Activated effector memory CD4-positive, alpha-beta T cell treated with anti-CD3 and anti-CD28 coated beads, Interleukin-2, amount 50 U/mL, for 16 hours (primary cell): Measurements from ENCODE around the gene SNN.

Experiments used
- DNase-seq: peaks from one replicate; pipeline ENCODE4 v3.0.0-alpha.2; 2020

SNN gene

GRCh38 chr16:11635679-11636171 lies 32.5 kb upstream of the SNN start:
- DNase-seq = no peak

- DNase-seq = no peak
Observed at GRCh38 chr16:11636172-11636721, 32.0 kb upstream of the SNN start.

DNA sequence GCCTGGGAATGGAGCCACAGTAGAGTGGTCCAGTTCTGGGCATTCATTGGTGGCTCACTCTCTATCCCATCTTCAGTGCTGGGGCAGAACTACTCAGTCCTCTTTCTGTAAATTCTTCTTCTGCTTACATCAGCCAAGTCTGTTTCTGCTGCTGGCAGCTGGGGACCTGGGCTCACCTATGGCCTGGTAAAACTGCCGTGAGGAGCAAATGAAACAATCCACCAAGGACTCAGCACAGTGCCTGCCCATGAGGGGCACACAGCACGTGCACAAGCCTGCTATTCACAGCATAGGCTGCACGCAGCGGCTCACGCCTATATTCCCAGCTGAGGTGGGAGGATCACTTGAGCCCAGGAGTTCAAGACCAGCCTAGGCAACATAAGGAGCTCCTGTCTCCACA lies 30.9 kb upstream of the SNN start:
- no peak for DNase-seq

DNA sequence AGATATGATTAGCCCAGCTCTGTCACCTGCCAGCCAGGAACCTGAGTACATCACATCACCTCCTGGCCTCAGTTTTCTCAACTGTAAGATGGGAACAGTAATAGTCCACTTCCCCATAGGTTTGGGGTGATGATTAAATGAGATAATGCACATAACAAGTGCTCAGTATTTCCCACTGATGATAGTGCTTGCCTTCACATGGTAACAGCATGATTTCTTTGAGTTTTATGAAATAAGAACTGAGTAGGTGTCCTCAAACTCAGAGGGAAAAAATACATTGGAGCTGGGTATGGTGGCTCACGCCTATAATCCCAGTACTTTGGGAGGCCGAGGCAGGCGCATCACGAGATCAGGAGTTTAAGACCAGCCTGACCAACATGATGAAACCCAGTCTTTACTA lies 30.1 kb upstream of the SNN start:
- DNase-seq = no peak

DNA sequence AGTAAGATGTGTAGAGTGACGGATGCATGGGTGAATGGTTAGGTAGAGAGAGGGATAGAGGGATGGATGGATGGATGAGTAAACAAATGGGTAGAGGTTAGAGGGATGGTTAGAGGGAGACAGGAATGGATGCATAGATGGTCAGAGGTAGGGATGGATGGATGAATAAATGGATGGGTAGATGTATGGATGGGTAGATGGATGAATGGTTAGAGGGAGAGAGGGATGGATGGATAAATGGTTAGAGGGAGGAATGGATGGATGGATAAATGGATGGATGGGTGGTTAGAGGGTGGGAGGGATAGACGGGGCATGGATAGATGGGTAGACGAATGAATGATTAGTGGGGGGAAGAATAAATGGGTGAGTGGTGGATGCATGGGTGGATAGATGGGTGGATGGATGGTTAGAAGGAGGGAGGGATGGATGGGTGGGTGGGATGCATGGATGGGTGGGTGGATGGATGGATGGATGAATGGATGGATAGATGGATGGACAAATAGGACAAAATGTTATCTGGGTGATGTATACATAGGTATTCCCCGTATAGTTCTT lies 29.2 kb upstream of the SNN start:
- DNase-seq = no peak

DNA sequence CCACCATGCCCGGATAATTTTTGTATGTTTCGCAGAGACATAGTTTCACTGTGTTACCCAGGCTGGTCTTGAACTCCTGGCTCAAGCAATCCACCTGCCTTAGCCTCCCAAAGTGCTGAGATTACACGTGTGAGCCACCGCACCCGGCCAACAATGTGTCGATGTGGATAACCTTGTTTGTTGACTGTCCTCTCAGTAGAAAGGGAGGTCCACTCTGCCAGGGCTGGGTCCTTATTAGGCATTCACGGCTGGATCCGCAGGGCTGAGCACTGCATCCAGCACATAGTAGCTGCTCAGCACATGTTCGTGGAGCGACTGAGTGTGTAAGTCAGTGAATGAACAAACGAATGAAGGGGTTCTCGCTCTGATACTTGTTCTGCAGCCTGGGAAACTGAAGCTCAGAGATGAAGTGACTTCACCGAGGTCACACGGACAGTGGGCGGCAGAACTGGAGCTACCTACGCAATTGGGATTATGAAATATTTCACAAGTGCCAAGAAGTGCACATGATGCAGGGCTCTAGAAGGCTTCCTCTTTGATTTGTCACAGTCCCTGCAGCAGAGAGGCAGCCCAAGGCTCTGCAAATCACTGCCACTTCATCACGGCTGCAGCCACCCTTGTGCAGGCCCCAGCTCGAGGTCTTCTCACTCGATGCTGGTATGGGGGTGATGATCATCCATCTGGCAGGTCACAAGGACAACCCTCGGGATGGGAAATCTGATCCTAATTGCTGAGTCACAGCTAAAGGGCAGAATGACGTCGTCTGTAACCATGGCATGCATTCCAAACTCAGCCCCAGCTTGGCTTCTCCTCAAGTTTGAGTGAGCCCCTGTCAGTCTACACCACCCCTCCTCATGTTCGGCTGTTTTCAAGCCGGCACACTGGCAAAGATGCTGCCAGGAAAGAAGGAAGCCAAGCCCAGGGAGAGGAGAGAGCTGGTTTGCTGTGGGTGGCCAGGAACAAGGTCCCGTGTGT lies 28.0 kb upstream of the SNN start:
- DNase-seq = no peak

DNA sequence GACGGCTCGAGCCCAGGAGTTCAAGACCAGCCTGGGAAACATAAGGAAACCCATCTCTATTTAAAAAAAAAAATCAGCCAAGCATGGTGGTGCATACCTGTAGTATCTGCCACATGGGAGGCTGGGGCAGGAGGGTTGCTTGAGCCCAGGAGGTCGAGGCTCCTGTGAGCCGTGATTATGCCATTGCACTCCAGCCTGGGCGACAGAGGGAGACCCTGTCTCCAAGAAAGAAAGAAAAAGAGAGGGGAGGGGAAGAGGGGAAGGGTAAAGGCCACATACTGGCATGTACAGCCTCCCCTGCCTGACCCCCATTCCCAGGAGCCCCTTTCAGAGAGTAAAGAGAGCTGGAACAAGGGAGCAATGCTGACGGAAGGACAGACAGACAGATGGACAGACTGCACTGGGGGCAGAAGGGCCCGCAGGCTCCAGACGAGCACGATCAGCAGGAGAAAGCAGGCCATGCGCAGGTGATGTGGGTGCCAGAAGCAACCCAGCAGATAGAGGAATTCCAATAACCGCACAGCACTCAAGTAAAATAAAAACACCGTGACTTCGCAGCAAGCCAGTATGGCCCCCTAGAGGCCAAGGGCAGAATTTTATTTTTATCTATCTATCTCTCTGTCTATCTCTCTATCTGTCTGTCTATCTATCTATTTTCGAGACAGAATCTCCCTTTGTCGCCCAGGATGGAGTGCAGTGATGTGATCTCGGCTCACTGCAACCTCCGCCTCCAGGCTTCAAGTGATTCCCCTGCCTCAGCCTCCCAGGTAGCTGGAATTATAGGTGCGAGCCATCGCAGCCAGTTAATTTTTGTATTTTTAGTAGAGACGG lies 27.1 kb upstream of the SNN start:
- no peak for DNase-seq

DNA sequence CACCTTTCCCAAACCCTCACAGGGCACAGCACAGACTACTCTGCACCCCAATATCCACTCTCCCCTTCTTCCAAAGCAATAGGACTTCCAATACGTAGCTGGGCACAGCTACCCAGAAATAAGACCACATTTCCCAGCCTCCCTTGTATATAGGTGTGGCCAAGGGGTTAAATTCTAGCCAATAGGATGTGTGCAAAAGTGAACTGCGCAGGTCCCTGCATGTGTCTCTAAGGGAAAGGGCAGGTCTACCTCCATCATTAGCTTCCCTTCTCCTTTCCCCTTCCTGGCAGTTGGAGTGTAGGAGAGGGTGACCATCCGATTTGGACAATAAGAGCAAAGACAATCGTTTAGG lies 25.5 kb upstream of the SNN start:
- no peak for DNase-seq

DNA sequence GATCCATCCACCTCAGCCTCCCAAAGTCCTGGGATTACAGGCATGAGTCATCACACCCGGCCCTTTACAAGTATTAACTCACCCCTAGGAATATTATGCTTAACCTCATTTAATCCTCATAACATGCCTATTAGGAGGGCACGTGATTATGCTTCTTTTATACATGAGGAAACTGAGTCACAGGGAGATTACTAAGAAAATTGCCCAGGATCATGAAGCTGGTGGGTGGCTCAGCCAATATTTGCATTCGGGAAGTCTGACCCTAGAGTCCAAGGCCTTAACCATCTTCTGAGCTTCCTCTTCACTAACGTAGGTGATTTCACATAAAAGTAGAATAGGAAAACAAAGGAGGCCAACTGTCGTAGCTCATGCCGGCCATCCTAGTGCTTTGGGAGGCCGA lies 19.0 kb upstream of the SNN start:
- DNase-seq = no peak

- DNase-seq = no peak
Observed at GRCh38 chr16:11650641-11651591, 17.3 kb upstream of the SNN start.

GRCh38 chr16:11651796-11652195 lies 16.5 kb upstream of the SNN start:
- no peak for DNase-seq

DNA sequence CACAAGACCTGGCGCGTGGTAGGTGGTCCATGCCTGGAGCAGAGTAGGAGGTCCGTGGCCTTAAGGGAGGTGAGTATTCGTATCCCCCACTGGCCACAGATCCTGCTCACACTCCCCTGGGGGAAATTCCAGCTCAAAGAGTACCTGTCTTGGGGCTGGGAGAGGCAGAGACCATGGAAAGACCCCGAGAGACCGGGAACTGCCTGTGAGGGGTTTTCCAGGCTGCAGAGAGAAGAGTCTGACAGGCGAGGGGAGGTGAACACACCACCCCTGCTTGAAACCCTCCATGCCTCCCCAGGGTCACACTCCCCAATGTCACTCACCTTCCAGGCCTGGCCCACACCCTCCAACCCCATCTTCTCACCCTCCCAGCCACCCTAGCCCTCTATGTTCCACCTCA lies 12.6 kb upstream of the SNN start:
- DNase-seq = no peak

- DNase-seq = no peak
Observed at GRCh38 chr16:11657556-11657955, 10.7 kb upstream of the SNN start.

DNA sequence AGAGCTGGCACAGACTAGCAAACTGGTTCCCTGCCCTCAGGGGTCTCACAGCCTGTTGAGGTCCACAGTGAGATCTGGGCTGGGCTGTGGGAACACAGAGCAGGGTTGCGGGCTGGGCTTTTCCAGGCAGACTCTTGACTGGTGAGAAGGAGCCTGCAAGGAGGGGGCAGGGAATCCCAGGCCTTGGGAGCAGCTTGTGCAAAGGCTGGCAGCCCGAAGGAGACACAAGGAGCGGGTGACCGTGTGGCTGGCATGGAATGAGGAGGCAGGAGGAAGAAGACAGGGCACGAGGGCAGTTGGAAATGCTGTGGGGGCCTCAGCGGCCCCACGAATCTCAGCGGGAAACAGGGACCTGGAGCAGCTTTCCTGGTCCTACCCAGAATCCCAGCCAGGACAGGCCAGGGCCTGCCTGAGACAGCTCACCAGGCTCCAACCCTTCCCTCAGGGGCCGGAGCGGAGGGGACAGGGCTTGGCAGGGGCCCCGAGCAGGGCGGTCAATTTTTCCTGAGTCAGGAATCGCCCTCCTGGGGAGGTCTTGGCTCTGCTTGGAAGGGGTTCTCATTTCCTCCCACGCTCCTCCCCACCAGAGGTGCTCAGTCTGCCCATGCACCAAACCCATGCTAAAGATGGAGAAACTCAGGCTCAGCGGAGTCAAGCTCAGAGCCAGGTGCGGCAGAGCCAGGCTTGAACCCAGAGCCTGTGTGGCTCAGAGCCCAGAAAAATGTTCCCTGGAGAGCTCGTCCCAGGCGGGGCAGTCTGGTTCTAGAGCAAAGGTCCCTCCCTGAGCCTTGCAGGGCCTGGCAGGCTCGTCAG lies 9.2 kb upstream of the SNN start:
- no peak for DNase-seq

DNA sequence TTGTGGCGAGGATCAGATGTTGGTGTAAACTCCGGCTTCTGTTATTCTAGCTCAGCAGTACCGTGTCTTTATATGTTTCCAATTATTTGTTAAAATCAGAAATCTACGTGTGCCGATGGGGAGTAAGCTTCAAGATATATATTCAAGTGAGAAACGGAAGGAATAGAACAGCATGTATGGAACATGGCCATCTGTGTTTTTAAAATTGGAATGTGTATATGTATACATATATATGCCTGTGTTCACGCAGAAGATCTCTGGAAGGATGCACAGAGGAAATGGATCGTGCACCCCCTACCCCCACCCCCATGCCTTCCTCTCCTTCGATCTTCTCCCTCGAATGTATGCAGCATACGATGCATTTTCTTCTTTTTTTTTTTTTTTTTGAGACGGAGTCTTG lies 7.7 kb upstream of the SNN start:
- no peak for DNase-seq

DNA sequence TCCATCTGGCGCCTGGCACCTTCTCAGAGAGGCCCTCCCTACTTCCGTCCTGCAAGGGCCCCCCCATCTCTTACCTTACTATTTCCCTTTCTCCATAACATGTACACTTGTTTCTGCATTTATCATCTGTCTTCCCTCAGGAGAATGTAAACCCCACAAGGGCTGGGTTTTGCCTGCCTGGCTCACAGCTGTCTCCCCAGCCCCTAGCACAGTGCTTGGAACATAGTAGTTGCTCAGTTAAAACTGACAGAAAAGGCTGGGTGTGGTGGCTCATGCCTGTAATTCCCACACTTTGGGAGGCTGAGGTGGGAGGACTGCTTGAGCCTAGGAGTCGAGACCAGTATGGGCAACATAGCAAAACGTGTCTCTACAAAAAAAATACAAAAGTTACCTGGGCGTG lies 5.7 kb upstream of the SNN start:
- DNase-seq = no peak

DNA sequence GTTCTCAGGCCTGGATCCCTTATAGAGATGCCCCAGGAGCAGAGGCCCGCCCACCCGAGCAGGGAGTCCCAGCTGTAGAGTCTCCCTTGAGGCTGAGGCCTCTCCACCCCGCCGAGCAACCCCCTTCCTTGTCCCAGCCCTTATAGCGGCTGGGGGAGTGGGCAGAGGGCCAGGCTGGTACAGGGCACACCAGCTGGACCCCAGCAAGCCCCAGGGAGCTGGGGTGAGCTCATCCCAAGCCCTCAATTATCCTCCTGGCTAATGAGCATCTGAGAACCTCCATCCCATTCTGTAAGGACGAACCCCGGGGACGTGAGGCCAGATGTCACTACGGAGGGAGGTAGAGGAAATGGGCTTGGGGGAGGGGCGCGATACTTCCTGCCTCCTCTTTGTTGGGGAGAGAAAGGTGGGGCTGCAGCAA lies 3.2 kb upstream of the SNN start:
- peak; percentile 75 for DNase-seq

GRCh38 chr16:11666103-11667055 lies 1.9 kb upstream of the SNN start:
- no peak for DNase-seq

DNA sequence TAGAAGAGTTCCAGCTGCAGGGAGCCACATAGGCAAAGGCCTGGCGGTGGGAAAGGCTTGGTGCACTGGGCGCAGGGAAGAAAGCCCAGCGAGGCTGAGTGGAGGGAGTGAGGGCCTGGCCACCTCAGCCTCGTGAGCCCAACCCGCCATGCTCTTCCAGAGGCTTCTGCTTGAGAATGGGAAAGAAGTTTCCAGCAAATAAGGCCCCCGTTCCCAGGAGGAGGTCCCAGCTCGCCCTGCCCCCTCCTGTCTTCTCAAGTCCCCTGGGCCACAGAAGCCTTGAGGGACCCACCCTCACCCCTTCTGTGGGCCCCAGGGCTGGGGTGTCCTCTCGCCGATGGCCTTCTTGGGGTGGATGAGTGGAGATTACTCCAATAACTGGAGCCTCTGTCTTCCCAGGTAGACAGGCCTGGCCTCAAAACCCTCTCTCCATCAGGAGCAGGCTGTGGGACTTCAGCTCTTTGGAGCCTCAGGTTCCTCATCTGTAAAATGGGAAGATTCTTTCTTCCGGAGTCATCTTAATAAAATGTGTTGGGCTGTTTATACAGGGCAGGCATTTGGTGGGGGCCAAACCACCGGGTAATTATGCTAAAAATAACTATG lies 933 bp upstream of the SNN start:
- no peak for DNase-seq
